A549 (cell line): Measurements from ENCODE around the gene SLC16A12. TPM values are rescaled to one million over a fixed set of nuclear protein-coding genes. Genes with fewer than 3 reads are reported as not detected.

ENCODE experiments used
- ATAC-seq, 2 experiments: fragments of 200-7000 bp in 1 of 2; fragments of >200 bp in 1 of 2; cut with Nextera tagmentation in 1 of 2; cut with Tn5 transposase in 1 of 2; 3 replicates each; pipeline versions ENCODE4 v1.8.0 to v1.9.1; 2018 to 2020; ENCODE audit warnings: mild to moderate bottlenecking in 1 of 2, moderate library complexity in 1 of 2
- CTCF ChIA-PET: fragments of 300-600 bp; sonication (Branson Sonifier 250); formaldehyde crosslinking; extraction: SDS; loops from one replicate; lab custom pipeline; 2021; ENCODE audit warnings: antibody characterized with exemption, inconsistent platforms; lab: Yijun Ruan, JAX
- POLR2A ChIA-PET: fragments of 350-600 bp; formaldehyde crosslinking; extraction: SDS; loops from one replicate; lab custom pipeline; 2021; ENCODE audit warnings: antibody characterized with exemption, inconsistent platforms; lab: Yijun Ruan, JAX
- DNase-seq, 2 experiments: peaks; one replicate each; pipeline versions ENCODE4 v3.0.0 to v3.0.0-alpha.2; 2011 to 2016; ENCODE audit warnings: low read depth in 1 of 2, low spot score in 1 of 2
- FAIRE-seq: peaks from 2 replicates; lab custom pipeline; 2011; peaks lifted over from hg19 to GRCh38; lab: Jason Lieb, UNC
- H3K27ac ChIP-seq, 2 experiments: fragments of >200 bp; sonication (Bioruptor Twin); formaldehyde crosslinking; 3 replicates each; pipeline ENCODE4 v1.5.1; 2016 to 2017
- H3K4me1 ChIP-seq: fragments of >200 bp; sonication (Bioruptor Twin); formaldehyde crosslinking; 3 replicates; pipeline ENCODE4 v1.6.1; 2016
- H3K4me2 ChIP-seq: fragments of >200 bp; sonication (Bioruptor Twin); formaldehyde crosslinking; 3 replicates; pipeline ENCODE4 v1.6.1; 2016
- H3K4me3 ChIP-seq: fragments of >200 bp; sonication (Bioruptor Twin); formaldehyde crosslinking; 3 replicates; pipeline ENCODE4 v1.5.1; 2016
- H3K9me3 ChIP-seq: fragments of >200 bp; sonication (Bioruptor Twin); formaldehyde crosslinking; 3 replicates; pipeline ENCODE4 v1.6.1; 2016
- CEBPB ChIP-seq, 2 experiments: fragments of >200 bp in 1 of 2; sonication (Bioruptor Twin) in 1 of 2; formaldehyde crosslinking in 1 of 2; IDR thresholded peaks; 2 replicates each; pipeline ENCODE4 v1.6.1; 2012 to 2016
- CHD4 ChIP-seq: fragments of 200-600 bp; sonication (generic); IDR thresholded peaks from 2 replicates; pipeline ENCODE4 v1.6.1; 2016; ENCODE audit warnings: antibody characterized with exemption, mild to moderate bottlenecking, borderline replicate concordance
- GATA3 ChIP-seq: IDR thresholded peaks from 2 replicates; pipeline ENCODE4 v1.6.1; 2012; ENCODE audit warnings: borderline replicate concordance
- HDAC2 ChIP-seq: fragments of 200-600 bp; sonication (generic); IDR thresholded peaks from 2 replicates; pipeline ENCODE4 v1.6.1; 2016
- HEYL ChIP-seq: fragments of 250-450 bp; sonication (Bioruptor Pico); IDR thresholded peaks from 2 replicates; pipeline ENCODE4 v1.8.0; 2021; ENCODE audit warnings: mild to moderate bottlenecking, moderate library complexity
- HOXB13 ChIP-seq: fragments of 250-450 bp; sonication (Bioruptor Pico); IDR thresholded peaks from 2 replicates; pipeline ENCODE4 v1.5.0; 2020; ENCODE audit warnings: low read depth, mild to moderate bottlenecking, moderate library complexity
- JUN ChIP-seq, 2 experiments: fragments of >200 bp; sonication (Bioruptor Twin); formaldehyde crosslinking; IDR thresholded peaks; 2 replicates in 1 of 2; 3 replicates in 1 of 2; pipeline ENCODE4 v1.6.1; 2016 to 2017
- KDM5A ChIP-seq: fragments of 200-600 bp; sonication (generic); IDR thresholded peaks from 2 replicates; pipeline ENCODE4 v1.6.1; 2016; ENCODE audit warnings: antibody characterized with exemption, mild to moderate bottlenecking
- MAFK ChIP-seq: fragments of 450-650 bp; IDR thresholded peaks from 2 replicates; pipeline ENCODE4 v1.6.1; 2014; ENCODE audit not compliant: partially characterized antibody
- MAZ ChIP-seq: fragments of 150-350 bp; IDR thresholded peaks from 2 replicates; pipeline ENCODE4 v1.6.1; 2014; ENCODE audit warnings: antibody characterized with exemption, low read depth, low read length, borderline replicate concordance
- RAD21 ChIP-seq, 2 experiments: fragments of >200 bp in 1 of 2; sonication (Bioruptor Twin) in 1 of 2; formaldehyde crosslinking in 1 of 2; IDR thresholded peaks in 1 of 2; conservative IDR thresholded peaks in 1 of 2; 2 replicates in 1 of 2; 3 replicates in 1 of 2; pipeline ENCODE4 v1.6.1; 2012 to 2018; ENCODE audit warnings: inconsistent platforms in 1 of 2
- RARB ChIP-seq: fragments of 250-450 bp; sonication (Bioruptor Pico); IDR thresholded peaks from 2 replicates; pipeline ENCODE4 v1.8.0; 2021; ENCODE audit warnings: mild to moderate bottlenecking, moderate library complexity
- TFCP2L1 ChIP-seq: fragments of 250-450 bp; sonication (Bioruptor Pico); IDR thresholded peaks from 2 replicates; pipeline ENCODE4 v1.5.0; 2021; ENCODE audit warnings: mild to moderate bottlenecking
- ZSCAN20 ChIP-seq: fragments of 250-450 bp; sonication (Bioruptor Pico); IDR thresholded peaks from 2 replicates; pipeline ENCODE4 v1.8.0; 2022; ENCODE audit warnings: mild to moderate bottlenecking, moderate library complexity
- WGBS: methylation state at CpG from one replicate; pipeline ENCODE4 v1.1.6; 2017; ENCODE audit errors: missing lambda C conversion rate; 5-methylcytosine and 5-hydroxymethylcytosine counted together
- polyA plus RNA-seq, 4 experiments: library from polyadenylated mRNA; depleted of rRNA in 3 of 4; stranded (reverse); fragments of >200 nt; fragmentation: RNase III in 1 of 4; extraction: RNeasy Plus Mini Kit Qiagen cat#74134 plus additional on column Dnase treatment in 1 of 4; gene quantifications; 2 replicates in 3 of 4; 3 replicates in 1 of 4; pipeline ENCODE4 v1.2.3, GENCODE V29; 2011 to 2017
- TF ChIP-seq, protein P1 (sequence below): IDR thresholded peaks from 2 replicates; pipeline ENCODE4 v1.6.1; 2012; ENCODE audit warnings: low read depth, borderline replicate concordance
- TF ChIP-seq, protein P2 (sequence below): fragments of 150-350 bp; IDR thresholded peaks from 2 replicates; pipeline ENCODE4 v1.6.1; 2014; ENCODE audit warnings: low read depth, mild to moderate bottlenecking, low read length
- TF ChIP-seq, protein P3 (sequence below): fragments of >200 bp; sonication (Bioruptor Twin); formaldehyde crosslinking; IDR thresholded peaks from 3 replicates; pipeline ENCODE4 v1.6.1; 2016
- TF ChIP-seq, protein P4 (sequence below): fragments of 200-600 bp; sonication (generic); IDR thresholded peaks from 2 replicates; pipeline ENCODE4 v1.6.1; 2016; ENCODE audit warnings: antibody characterized with exemption, mild to moderate bottlenecking, moderate library complexity
- TF ChIP-seq, protein P5 (sequence below): fragments of 250-450 bp; sonication (Bioruptor Pico); IDR thresholded peaks from 2 replicates; pipeline ENCODE4 v1.5.0; 2020; ENCODE audit warnings: low read depth, mild to moderate bottlenecking, moderate library complexity

SLC16A12 gene
- polyA plus RNA-seq, 2 of the 4 experiments (the other 2 are of a cell fraction) = 0.14 to 0.19 TPM

DNA sequence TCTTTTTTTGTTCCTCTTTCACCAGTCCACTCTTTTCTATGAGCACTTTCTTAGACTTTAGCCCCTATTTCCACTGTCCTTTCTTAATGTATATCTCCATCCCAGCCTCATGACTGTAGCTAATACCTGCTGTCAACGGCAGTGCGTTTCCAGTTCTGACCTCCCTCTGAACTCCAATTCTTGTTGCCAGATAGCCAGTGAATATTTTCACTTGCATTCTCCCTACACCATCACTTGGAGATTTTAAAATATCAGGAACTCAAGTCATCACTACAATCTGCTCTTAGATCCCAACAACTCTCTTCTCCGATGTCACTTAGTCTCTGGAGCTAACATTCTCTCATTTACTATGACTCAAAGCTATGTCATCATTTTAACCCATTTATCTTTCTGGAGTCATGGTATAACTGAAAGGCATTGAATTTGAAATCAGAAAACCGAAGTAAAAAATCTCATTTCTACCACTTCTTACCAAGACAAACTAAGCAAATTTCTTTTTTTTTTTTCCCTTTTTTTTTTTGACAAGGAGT, 5.1 kb upstream of the SLC16A12 start:
- FAIRE-seq (no peak), ATAC-seq (no peak)

DNA sequence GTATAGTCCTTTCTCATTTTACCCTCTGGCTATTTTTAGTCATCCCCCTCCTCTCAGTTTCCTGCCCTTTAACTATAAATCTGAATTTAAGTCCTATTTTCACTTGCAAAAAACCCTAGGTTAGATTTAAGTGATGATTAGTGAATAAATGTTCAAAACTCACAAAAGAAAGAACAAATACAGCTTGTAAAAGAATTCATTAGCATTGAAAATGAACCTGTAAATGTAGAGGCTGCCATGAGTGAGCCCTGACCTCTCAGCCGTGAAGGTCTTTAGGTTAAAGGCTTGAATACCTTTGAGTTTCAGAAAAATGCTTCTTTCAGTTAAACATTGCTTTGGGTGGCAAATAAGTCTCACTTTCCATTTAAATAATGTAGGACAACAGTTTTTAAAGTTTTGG, 2.0 kb upstream of the SLC16A12 start:
- FAIRE-seq (no peak), DNase-seq (no peak)
- CTCF ChIA-PET = interaction anchor here (0.6 to 2.1 kb wide), 4 partner anchors 10 to 111 kb away, joined by 3 to 7 read pairs (median 6); no protein-coding TSS in a partner anchor
- H3K4me3 ChIP-seq = no peak overlapping the region
- TF ChIP-seq, protein P1, sequence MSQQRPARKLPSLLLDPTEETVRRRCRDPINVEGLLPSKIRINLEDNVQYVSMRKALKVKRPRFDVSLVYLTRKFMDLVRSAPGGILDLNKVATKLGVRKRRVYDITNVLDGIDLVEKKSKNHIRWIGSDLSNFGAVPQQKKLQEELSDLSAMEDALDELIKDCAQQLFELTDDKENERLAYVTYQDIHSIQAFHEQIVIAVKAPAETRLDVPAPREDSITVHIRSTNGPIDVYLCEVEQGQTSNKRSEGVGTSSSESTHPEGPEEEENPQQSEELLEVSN = no peak
- TF ChIP-seq, protein P2, sequence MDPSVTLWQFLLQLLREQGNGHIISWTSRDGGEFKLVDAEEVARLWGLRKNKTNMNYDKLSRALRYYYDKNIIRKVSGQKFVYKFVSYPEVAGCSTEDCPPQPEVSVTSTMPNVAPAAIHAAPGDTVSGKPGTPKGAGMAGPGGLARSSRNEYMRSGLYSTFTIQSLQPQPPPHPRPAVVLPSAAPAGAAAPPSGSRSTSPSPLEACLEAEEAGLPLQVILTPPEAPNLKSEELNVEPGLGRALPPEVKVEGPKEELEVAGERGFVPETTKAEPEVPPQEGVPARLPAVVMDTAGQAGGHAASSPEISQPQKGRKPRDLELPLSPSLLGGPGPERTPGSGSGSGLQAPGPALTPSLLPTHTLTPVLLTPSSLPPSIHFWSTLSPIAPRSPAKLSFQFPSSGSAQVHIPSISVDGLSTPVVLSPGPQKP = no peak
- TF ChIP-seq, protein P3, sequence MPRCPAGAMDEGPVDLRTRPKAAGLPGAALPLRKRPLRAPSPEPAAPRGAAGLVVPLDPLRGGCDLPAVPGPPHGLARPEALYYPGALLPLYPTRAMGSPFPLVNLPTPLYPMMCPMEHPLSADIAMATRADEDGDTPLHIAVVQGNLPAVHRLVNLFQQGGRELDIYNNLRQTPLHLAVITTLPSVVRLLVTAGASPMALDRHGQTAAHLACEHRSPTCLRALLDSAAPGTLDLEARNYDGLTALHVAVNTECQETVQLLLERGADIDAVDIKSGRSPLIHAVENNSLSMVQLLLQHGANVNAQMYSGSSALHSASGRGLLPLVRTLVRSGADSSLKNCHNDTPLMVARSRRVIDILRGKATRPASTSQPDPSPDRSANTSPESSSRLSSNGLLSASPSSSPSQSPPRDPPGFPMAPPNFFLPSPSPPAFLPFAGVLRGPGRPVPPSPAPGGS = no peak
- TF ChIP-seq TFCP2L1 (CRISPR knock-in tag) (no peak), CEBPB (IDR thresholded peaks at IDR 0.05) (no peak), MAZ (no peak), HDAC2 (no peak), RAD21 (conservative IDR thresholded peaks at IDR 0.05 in 1 of 2, IDR thresholded peaks at IDR 0.05 in 1 of 2) (no peak), HOXB13 (CRISPR knock-in tag) (no peak), ZSCAN20 (CRISPR knock-in tag) (no peak), CHD4 (no peak), KDM5A (no peak)
- TF ChIP-seq, protein P4, sequence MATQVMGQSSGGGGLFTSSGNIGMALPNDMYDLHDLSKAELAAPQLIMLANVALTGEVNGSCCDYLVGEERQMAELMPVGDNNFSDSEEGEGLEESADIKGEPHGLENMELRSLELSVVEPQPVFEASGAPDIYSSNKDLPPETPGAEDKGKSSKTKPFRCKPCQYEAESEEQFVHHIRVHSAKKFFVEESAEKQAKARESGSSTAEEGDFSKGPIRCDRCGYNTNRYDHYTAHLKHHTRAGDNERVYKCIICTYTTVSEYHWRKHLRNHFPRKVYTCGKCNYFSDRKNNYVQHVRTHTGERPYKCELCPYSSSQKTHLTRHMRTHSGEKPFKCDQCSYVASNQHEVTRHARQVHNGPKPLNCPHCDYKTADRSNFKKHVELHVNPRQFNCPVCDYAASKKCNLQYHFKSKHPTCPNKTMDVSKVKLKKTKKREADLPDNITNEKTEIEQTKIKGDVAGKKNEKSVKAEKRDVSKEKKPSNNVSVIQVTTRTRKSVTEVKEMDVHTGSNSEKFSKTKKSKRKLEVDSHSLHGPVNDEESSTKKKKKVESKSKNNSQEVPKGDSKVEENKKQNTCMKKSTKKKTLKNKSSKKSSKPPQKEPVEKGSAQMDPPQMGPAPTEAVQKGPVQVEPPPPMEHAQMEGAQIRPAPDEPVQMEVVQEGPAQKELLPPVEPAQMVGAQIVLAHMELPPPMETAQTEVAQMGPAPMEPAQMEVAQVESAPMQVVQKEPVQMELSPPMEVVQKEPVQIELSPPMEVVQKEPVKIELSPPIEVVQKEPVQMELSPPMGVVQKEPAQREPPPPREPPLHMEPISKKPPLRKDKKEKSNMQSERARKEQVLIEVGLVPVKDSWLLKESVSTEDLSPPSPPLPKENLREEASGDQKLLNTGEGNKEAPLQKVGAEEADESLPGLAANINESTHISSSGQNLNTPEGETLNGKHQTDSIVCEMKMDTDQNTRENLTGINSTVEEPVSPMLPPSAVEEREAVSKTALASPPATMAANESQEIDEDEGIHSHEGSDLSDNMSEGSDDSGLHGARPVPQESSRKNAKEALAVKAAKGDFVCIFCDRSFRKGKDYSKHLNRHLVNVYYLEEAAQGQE = no peak
- TF ChIP-seq, all 56 proteins: peak for 0
- Histone ChIP-seq H3K4me1 (0 out of 3 replicates have a peak, but pooled peaks cover 6% of the 10 kb centered on the region), H3K4me2 (no peak overlapping the region), H3K9me3 (no peaks in the 10 kb centered on the region), H3K27ac (no peak overlapping the region)
- POLR2A ChIA-PET = no interaction called here
- ATAC-seq = no peak
- 43% methylated on average over 1 of the region's 1 CpG for WGBS

More for the DNA sequence above, 5.1 kb upstream of the SLC16A12 start:
- Histone ChIP-seq H3K4me2 (no peak overlapping the region), H3K9me3 (no peaks in the 10 kb centered on the region), H3K27ac (no peak overlapping the region), H3K4me1 (no peaks in the 10 kb centered on the region), H3K4me3 (no peak overlapping the region)
- ChIA-PET CTCF (interaction anchor here (0.6 to 1.4 kb wide), 5 partner anchors 10 to 152 kb away, joined by 3 to 4 read pairs (median 3); no protein-coding TSS in a partner anchor), POLR2A (interaction anchor here (0.7 kb wide), 1 partner anchor 10 kb away, joined by 3 read pairs; no protein-coding TSS in a partner anchor)
- DNase-seq = no peak
- TF ChIP-seq TFCP2L1 (CRISPR knock-in tag) (no peak), MAFK (no peak), GATA3 (no peak), HEYL (CRISPR knock-in tag) (no peak), RARB (CRISPR knock-in tag) (no peak), MAZ (no peak), JUN (IDR thresholded peaks at IDR 0.05) (no peak)
- TF ChIP-seq, protein P5, sequence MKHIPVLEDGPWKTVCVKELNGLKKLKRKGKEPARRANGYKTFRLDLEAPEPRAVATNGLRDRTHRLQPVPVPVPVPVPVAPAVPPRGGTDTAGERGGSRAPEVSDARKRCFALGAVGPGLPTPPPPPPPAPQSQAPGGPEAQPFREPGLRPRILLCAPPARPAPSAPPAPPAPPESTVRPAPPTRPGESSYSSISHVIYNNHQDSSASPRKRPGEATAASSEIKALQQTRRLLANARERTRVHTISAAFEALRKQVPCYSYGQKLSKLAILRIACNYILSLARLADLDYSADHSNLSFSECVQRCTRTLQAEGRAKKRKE (CRISPR knock-in tag) = no peak
- WGBS = 57% methylated on average over 4 of the region's 4 CpGs
